ENCODE data around the gene RAB3GAP2.
"Not testable (repeated sequence)": the region's sequence is repeated elsewhere in the genome, so short reads cannot be mapped to it uniquely, and the experiment has no call there.

RAB3GAP2 gene

GRCh38 chr1:220113136-220113695 lies 159.0 kb downstream of the RAB3GAP2 start:
- no peaks in the 10 kb centered on the region for H3K9me3 ChIP-seq
- TF ChIP-seq CTCF (IDR thresholded peaks at IDR 0.05; ENCODE audit: low read depth, low read length) = peak; percentile 83
- no peaks in the 10 kb centered on the region for H3K4me1 ChIP-seq
- H3K4me3 ChIP-seq (ENCODE audit: low read depth, low read length) = no peak overlapping the region
- peak; percentile 23 for DNase-seq
- H3K36me3 ChIP-seq = peaks cover 24% of the 10 kb centered on the region
- no peaks in the 10 kb centered on the region for H3K27me3 ChIP-seq

- H3K36me3 ChIP-seq = peaks cover 28% of the 10 kb centered on the region
- not testable (repeated sequence) for DNase-seq; H3K9me3 ChIP-seq; H3K4me3 ChIP-seq (ENCODE audit: low read depth, low read length); H3K27me3 ChIP-seq; H3K4me1 ChIP-seq
Observed at GRCh38 chr1:220112600-220112999, 159.7 kb downstream of the RAB3GAP2 start.

GRCh38 chr1:220110473-220110872 lies 161.8 kb downstream of the RAB3GAP2 start:
- H3K4me1 ChIP-seq; H3K9me3 ChIP-seq; H3K4me3 ChIP-seq (ENCODE audit: low read depth, low read length); H3K27me3 ChIP-seq; DNase-seq: not testable (repeated sequence)
- peaks cover 40% of the 10 kb centered on the region for H3K36me3 ChIP-seq

DNA sequence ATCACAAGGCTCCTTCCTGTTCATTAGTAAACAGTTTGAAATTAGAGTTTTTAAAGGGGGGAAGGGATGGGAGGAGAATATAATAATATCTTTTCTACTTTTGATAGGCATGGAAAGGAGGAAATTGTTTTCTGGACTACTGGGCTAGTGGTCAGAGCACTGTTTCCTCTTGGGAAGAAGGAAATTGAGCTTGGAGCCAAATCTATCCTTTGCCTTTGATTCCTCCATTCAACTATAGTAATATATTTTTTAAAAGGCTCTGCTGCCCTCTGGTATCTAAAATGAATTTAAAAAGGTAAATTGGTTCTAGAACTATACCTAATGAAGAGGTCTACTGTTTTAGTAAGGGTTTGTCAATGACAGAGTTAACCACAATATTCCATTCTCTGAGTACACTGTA lies 172.4 kb downstream of the RAB3GAP2 start:
- no peak for TF ChIP-seq CTCF (IDR thresholded peaks at IDR 0.05; ENCODE audit: low read depth, low read length)
- H3K4me1 ChIP-seq = no peaks in the 10 kb centered on the region
- H3K36me3 ChIP-seq = peaks cover 44% of the 10 kb centered on the region

More for the DNA sequence above, 172.4 kb downstream of the RAB3GAP2 start:
- Histone ChIP-seq H3K9me3 (no peaks in the 10 kb centered on the region), H3K27me3 (no peaks in the 10 kb centered on the region), H3K4me3 (ENCODE audit: low read depth, low read length) (no peak overlapping the region)
- no peak for DNase-seq

Measured in BE2C (cell line).